ENCODE data around the gene RAPGEF5.
A peak's percentile ranks its signal among the peaks of the same experiment; 100 is the strongest.

RAPGEF5 gene

DNA sequence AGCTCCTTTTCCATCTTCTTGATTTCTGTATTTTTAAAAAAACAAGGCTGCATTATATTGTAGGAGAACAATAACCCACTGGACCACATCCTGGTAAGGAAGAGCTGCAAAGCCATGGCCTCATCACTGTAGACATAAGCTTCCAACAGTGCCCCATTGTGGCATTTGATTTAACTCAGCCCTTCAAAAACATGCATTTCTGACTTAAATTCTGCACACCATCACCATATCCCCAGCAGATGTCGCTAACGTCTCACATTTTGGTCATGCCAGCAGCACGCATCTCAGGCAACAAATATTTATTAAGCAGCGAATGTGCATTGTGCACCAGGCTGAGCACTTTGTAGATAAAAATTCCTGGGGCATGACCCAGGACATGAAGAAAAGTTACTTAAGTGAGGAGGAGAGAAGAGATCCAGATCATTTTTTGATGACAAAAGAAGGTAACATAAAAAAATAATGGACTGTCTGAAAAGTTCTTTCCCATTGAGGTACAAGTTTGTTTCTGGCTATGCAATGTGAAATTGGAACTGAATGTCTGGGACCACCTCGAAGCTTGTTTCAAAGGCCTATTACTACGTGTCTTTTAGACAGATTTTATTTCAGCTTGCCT, 246.6 kb downstream of the RAPGEF5 start:
- in situ Hi-C loops (cut with MboI; ENCODE audit: low sequenced_read_pairs, unreplicated experiment) = loop anchor here (5.0 kb wide), 1 partner anchor 377 kb away; no protein-coding TSS in a partner anchor
- TF ChIP-seq, protein P1, sequence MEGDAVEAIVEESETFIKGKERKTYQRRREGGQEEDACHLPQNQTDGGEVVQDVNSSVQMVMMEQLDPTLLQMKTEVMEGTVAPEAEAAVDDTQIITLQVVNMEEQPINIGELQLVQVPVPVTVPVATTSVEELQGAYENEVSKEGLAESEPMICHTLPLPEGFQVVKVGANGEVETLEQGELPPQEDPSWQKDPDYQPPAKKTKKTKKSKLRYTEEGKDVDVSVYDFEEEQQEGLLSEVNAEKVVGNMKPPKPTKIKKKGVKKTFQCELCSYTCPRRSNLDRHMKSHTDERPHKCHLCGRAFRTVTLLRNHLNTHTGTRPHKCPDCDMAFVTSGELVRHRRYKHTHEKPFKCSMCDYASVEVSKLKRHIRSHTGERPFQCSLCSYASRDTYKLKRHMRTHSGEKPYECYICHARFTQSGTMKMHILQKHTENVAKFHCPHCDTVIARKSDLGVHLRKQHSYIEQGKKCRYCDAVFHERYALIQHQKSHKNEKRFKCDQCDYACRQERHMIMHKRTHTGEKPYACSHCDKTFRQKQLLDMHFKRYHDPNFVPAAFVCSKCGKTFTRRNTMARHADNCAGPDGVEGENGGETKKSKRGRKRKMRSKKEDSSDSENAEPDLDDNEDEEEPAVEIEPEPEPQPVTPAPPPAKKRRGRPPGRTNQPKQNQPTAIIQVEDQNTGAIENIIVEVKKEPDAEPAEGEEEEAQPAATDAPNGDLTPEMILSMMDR (IDR thresholded peaks at IDR 0.05; ENCODE audit: borderline replicate concordance, control extremely low read depth, extremely low read depth, insufficient read depth, missing control alignments) = peak; percentile 85

DNA sequence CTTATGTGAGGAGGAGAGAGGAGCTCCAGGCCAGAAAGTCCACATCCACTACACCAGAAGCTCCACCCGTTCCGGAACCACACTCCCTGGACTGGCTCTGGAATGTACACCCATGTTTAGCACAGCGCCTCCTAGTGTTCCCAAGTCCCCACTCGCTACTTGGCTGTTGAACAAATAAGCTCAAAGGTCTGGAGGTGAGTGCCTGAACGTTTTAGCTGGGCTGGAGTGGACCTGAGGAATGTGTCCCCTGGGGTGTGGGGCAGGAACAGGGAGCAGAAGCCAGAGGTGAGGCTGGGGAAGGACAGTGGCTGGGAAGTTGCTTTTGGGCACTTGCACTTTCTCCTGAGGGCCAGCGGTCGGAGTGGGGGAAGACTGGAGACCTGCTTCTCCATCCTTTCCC, 247.2 kb downstream of the RAPGEF5 start:
- TF ChIP-seq, protein P1 (IDR thresholded peaks at IDR 0.05; ENCODE audit: borderline replicate concordance, control extremely low read depth, extremely low read depth, insufficient read depth, missing control alignments) = peak; percentile 23
- DNase-seq (ENCODE audit: low spot score) = no peak
- in situ Hi-C loops (cut with MboI; ENCODE audit: low sequenced_read_pairs, unreplicated experiment) = loop anchor here (5.0 kb wide), 1 partner anchor 378 kb away; no protein-coding TSS in a partner anchor

More for the DNA sequence above, 246.6 kb downstream of the RAPGEF5 start:
- peak; percentile 74 for DNase-seq (ENCODE audit: low spot score)

DNA sequence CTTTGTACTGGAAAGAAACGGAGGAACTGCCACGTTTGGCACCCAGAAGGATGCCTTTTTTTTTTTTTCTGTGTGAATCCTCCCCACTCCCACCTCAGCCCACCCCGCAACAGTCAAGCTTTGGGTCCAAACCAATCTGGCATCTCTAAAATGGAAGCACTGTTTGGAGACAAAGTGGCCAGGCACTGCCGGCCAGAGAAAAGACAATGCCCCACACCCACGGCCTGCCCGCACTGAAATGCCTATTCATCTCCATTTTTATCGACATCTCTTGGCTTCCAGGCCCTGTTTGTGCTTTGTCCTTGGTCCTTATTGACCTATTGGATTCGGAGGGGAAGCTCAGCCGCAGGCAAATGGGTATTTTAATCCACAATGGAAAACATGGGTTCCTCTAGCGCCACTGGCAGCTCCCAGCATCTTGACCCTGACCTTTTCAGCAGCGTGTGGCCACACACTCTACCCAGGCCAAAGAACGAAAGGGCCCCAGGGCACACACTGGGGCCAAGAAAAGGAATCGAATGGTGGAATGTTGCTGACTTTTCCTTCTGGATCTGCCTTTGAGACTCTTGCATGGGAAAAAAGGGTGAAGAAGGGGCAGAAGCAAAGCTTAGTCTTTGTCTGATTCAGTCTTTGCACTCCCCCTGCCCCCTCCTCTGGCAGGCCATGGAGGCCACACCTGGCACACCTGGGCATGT, 248.7 kb downstream of the RAPGEF5 start:
- in situ Hi-C loops (cut with MboI; ENCODE audit: low sequenced_read_pairs, unreplicated experiment) = no loop called here
- TF ChIP-seq, protein P1 (IDR thresholded peaks at IDR 0.05; ENCODE audit: borderline replicate concordance, control extremely low read depth, extremely low read depth, insufficient read depth, missing control alignments) = no peak

GRCh38 chr7:22105550-22105949, 251.4 kb downstream of the RAPGEF5 start:
- in situ Hi-C loops (cut with MboI; ENCODE audit: low sequenced_read_pairs, unreplicated experiment) = no loop called here
- no peak for DNase-seq (ENCODE audit: low spot score)
- TF ChIP-seq, protein P1 (IDR thresholded peaks at IDR 0.05; ENCODE audit: borderline replicate concordance, control extremely low read depth, extremely low read depth, insufficient read depth, missing control alignments) = no peak

More for the DNA sequence above, 248.7 kb downstream of the RAPGEF5 start:
- DNase-seq (ENCODE audit: low spot score) = no peak

DNA sequence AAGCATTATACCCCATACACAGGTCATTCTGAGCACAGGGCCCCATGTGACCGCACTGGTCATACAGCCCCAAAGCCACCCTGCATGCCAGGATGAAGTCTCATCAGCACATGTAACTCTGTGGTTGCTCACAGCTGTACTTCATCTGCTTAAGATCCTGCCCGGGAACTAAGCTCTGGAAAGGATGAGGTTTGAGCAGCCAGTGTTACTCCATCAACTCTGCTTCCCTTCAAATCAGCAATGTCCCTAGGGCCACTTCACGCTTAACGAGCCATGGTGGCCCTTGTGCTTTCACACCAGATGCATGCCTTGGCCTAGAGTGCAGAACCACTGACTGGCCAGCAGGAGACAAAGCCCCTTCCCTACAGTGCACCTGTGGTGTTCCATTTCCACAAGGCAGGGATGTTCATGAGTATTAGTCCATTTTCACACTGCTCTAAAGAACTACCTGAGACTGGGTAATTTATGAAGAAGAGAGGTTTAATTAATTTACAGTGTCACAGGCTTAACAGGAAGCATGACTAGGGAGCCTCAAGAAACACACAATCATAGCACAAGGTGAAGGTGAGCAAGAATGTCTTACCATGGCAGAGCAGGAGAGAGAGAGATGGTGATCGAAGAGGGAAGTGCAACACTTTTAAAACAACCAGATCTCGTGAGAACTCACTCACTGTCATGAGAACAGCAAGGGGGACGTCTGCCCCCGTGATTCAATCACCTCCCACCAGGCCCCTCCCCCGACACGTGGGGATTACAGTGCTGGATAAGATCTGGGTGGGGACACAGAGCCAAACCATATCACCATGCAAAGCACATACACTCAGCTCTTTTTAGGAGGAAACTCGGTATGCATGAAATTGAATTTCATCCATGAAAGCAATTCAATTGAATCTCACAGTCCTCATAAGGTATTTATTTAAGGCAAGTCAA, 262.3 kb downstream of the RAPGEF5 start:
- in situ Hi-C loops (cut with MboI; ENCODE audit: low sequenced_read_pairs, unreplicated experiment) = no loop called here
- TF ChIP-seq, protein P1 (IDR thresholded peaks at IDR 0.05; ENCODE audit: borderline replicate concordance, control extremely low read depth, extremely low read depth, insufficient read depth, missing control alignments) = no peak
- DNase-seq (ENCODE audit: low spot score) = no peak

GRCh38 chr7:22093936-22094335, 263.0 kb downstream of the RAPGEF5 start:
- in situ Hi-C loops (cut with MboI; ENCODE audit: low sequenced_read_pairs, unreplicated experiment) = no loop called here
- no peak for DNase-seq (ENCODE audit: low spot score)
- TF ChIP-seq, protein P1 (IDR thresholded peaks at IDR 0.05; ENCODE audit: borderline replicate concordance, control extremely low read depth, extremely low read depth, insufficient read depth, missing control alignments) = no peak
